ENCODE data around the gene CACNB2. TPM values are rescaled to one million over a fixed set of nuclear protein-coding genes. Genes with fewer than 3 reads are reported as not detected.

CACNB2 gene
- total RNA-seq, 1 donor from 2014 or later: 13.1 TPM

GRCh38 chr10:18230794-18231193 is 90.6 kb downstream of the CACNB2 start:
- TF ChIP-seq CTCF (IDR thresholded peaks at IDR 0.05; ENCODE audit: unreplicated experiment): no peak
- Mint-ChIP-seq H3K4me1 (peaks cover 44% of the 10 kb centered on the region), H3K36me3 (no peaks in the 10 kb centered on the region), H3K4me3 (no peak overlapping the region), H3K27ac (peak overlapping the region; percentile 77), H3K9me3 (no peaks in the 10 kb centered on the region), H3K27me3 (ENCODE audit: low read depth) (no peaks in the 10 kb centered on the region)
- DNase-seq (ENCODE audit: low spot score in 2 of 2, unreplicated experiment in 2 of 2): no peak

GRCh38 chr10:18231480-18231879 is 91.3 kb downstream of the CACNB2 start:
- no peak for TF ChIP-seq CTCF (IDR thresholded peaks at IDR 0.05; ENCODE audit: unreplicated experiment)
- Mint-ChIP-seq H3K4me1 (peaks cover 37% of the 10 kb centered on the region), H3K9me3 (no peaks in the 10 kb centered on the region), H3K27me3 (ENCODE audit: low read depth) (no peaks in the 10 kb centered on the region), H3K27ac (peak overlapping the region; percentile 8), H3K36me3 (no peaks in the 10 kb centered on the region), H3K4me3 (no peak overlapping the region)
- DNase-seq (ENCODE audit: low spot score in 2 of 2, unreplicated experiment in 2 of 2): no peak

- no peak overlapping the region for H3K27ac Mint-ChIP-seq
- TF ChIP-seq CTCF (IDR thresholded peaks at IDR 0.05; ENCODE audit: unreplicated experiment): peak; percentile 31
- peaks cover 27% of the 10 kb centered on the region for H3K4me1 Mint-ChIP-seq
- no peak for DNase-seq (ENCODE audit: low spot score in 2 of 2, unreplicated experiment in 2 of 2)
- H3K4me3 Mint-ChIP-seq: no peak overlapping the region
- no peaks in the 10 kb centered on the region for H3K27me3 Mint-ChIP-seq (ENCODE audit: low read depth)
- H3K36me3 Mint-ChIP-seq: no peaks in the 10 kb centered on the region
- H3K9me3 Mint-ChIP-seq: no peaks in the 10 kb centered on the region
These were observed 93.6 kb downstream of the CACNB2 start for GRCh38 chr10:18233775-18234174.

GRCh38 chr10:18235477-18235876 is 95.3 kb downstream of the CACNB2 start:
- TF ChIP-seq CTCF (IDR thresholded peaks at IDR 0.05; ENCODE audit: unreplicated experiment): no peak
- Mint-ChIP-seq H3K27ac (no peak overlapping the region), H3K4me1 (peaks cover 23% of the 10 kb centered on the region), H3K9me3 (no peaks in the 10 kb centered on the region), H3K27me3 (ENCODE audit: low read depth) (no peaks in the 10 kb centered on the region), H3K4me3 (no peak overlapping the region), H3K36me3 (no peaks in the 10 kb centered on the region)
- DNase-seq (ENCODE audit: low spot score in 2 of 2, unreplicated experiment in 2 of 2): no peak

GRCh38 chr10:18236756-18237155 is 96.5 kb downstream of the CACNB2 start:
- Mint-ChIP-seq H3K9me3 (no peaks in the 10 kb centered on the region), H3K27ac (no peak overlapping the region), H3K36me3 (no peaks in the 10 kb centered on the region), H3K4me3 (no peak overlapping the region), H3K4me1 (peaks cover 19% of the 10 kb centered on the region), H3K27me3 (ENCODE audit: low read depth) (no peaks in the 10 kb centered on the region)
- no peak for DNase-seq (ENCODE audit: low spot score in 2 of 2, unreplicated experiment in 2 of 2)
- TF ChIP-seq CTCF (IDR thresholded peaks at IDR 0.05; ENCODE audit: unreplicated experiment): no peak

- H3K27me3 Mint-ChIP-seq (ENCODE audit: low read depth): no peaks in the 10 kb centered on the region
- peak; percentile 73 for TF ChIP-seq CTCF (IDR thresholded peaks at IDR 0.05; ENCODE audit: unreplicated experiment)
- no peak for DNase-seq (ENCODE audit: low spot score in 2 of 2, unreplicated experiment in 2 of 2)
These were observed 98.8 kb downstream of the CACNB2 start for GRCh38 chr10:18238870-18239485.

More at GRCh38 chr10:18238870-18239485, 98.8 kb downstream of the CACNB2 start:
- H3K27ac Mint-ChIP-seq: peak overlapping the region; percentile 28
- no peaks in the 10 kb centered on the region for H3K36me3 Mint-ChIP-seq
- no peaks in the 10 kb centered on the region for H3K9me3 Mint-ChIP-seq
- peaks cover 16% of the 10 kb centered on the region for H3K4me1 Mint-ChIP-seq
- H3K4me3 Mint-ChIP-seq: no peak overlapping the region

Measured in mesothelial cell of epicardium (in vitro differentiated cells).